GM12878 (cell line): ENCODE measurements around the gene ZFHX2. TPM values are rescaled to one million over a fixed set of nuclear protein-coding genes. Genes with fewer than 3 reads are reported as not detected.
A peak's percentile ranks its signal among the peaks of the same experiment; 100 is the strongest.

Experiments
- ASH2L ChIP-seq: fragments of 300-600, 200-600 bp; sonication (generic); IDR thresholded peaks from 2 replicates; pipeline ENCODE4 v1.6.1; 2017; ENCODE audit warnings: low read depth, mild to moderate bottlenecking, borderline replicate concordance
- BCL3 ChIP-seq: IDR thresholded peaks from 2 replicates; pipeline ENCODE4 v1.6.1; 2011; ENCODE audit warnings: borderline replicate concordance, low read depth, mild to moderate bottlenecking, moderate library complexity, low read length; ENCODE audit not compliant: insufficient read depth, poor library complexity, severe bottlenecking
- DPF2 ChIP-seq: fragments of 450-650 bp; IDR thresholded peaks from 2 replicates; pipeline ENCODE4 v1.6.1; 2017; ENCODE audit warnings: mild to moderate bottlenecking
- ELK1 ChIP-seq: IDR thresholded peaks from 2 replicates; pipeline ENCODE4 v1.6.1; 2012; ENCODE audit warnings: low read depth, low read length, improper control_type of control experiment
- ESRRA ChIP-seq: IDR thresholded peaks from 2 replicates; pipeline ENCODE4 v1.6.1; 2012; ENCODE audit warnings: mild to moderate bottlenecking, low read length, improper control_type of control experiment
- FOS ChIP-seq: IDR thresholded peaks from 3 replicates; pipeline ENCODE4 v1.6.1; 2011; ENCODE audit warnings: borderline replicate concordance; ENCODE audit not compliant: insufficient read length; ENCODE audit errors: extremely low read depth
- GATAD2B ChIP-seq: fragments of 450-650 bp; conservative IDR thresholded peaks from 2 replicates; pipeline ENCODE4 v1.6.1; 2017; ENCODE audit warnings: low read depth, mild to moderate bottlenecking, moderate library complexity
- HSF1 ChIP-seq: fragments of 150-350 bp; IDR thresholded peaks from 2 replicates; pipeline ENCODE4 v1.6.1; 2014; ENCODE audit warnings: mild to moderate bottlenecking, low read depth, low read length
- NFYA ChIP-seq: IDR thresholded peaks from 2 replicates; pipeline ENCODE4 v1.6.1; 2011; ENCODE audit warnings: low read depth, mild to moderate bottlenecking, low read length, improper control_type of control experiment, borderline replicate concordance
- PAX5 ChIP-seq: IDR thresholded peaks from 2 replicates; pipeline ENCODE4 v1.6.1; 2011; ENCODE audit warnings: low read depth, low read length, borderline replicate concordance
- PBX3 ChIP-seq: IDR thresholded peaks from 2 replicates; pipeline ENCODE4 v1.6.1; 2011; ENCODE audit warnings: mild to moderate bottlenecking, low read depth, low read length, moderate library complexity; ENCODE audit not compliant: insufficient replicate concordance
- POLR2AphosphoS2 ChIP-seq: IDR thresholded peaks from 2 replicates; pipeline ENCODE4 v1.6.1; 2011; ENCODE audit warnings: low read depth, mild to moderate bottlenecking, low read length, improper control_type of control experiment, moderate library complexity
- RB1 ChIP-seq: fragments of 450-650 bp; formaldehyde crosslinking; IDR thresholded peaks from 2 replicates; pipeline ENCODE4 v1.6.1; 2017; ENCODE audit warnings: mild to moderate bottlenecking, borderline replicate concordance
- SMAD1 ChIP-seq: fragments of 450-650 bp; IDR thresholded peaks from 2 replicates; pipeline ENCODE4 v1.6.1; 2018; ENCODE audit warnings: mild to moderate bottlenecking, low read depth; ENCODE audit not compliant: partially characterized antibody
- SPI1 ChIP-seq: IDR thresholded peaks from 2 replicates; pipeline ENCODE4 v1.6.1; 2011; ENCODE audit warnings: low read depth, mild to moderate bottlenecking, low read length, moderate library complexity, borderline replicate concordance; ENCODE audit not compliant: insufficient read depth
- TCF7 ChIP-seq: IDR thresholded peaks from 2 replicates; pipeline ENCODE4 v1.6.1; 2014; ENCODE audit warnings: antibody characterized with exemption, borderline replicate concordance
- USF2 ChIP-seq: IDR thresholded peaks from 2 replicates; pipeline ENCODE4 v1.6.1; 2011; ENCODE audit warnings: low read depth, low read length, improper control_type of control experiment, borderline replicate concordance
- ZBTB11 ChIP-seq: fragments of 450-650 bp; formaldehyde crosslinking; IDR thresholded peaks from 2 replicates; pipeline ENCODE4 v1.5.0; 2022; ENCODE audit warnings: mild to moderate bottlenecking, missing genetic modification characterization
- polyA plus RNA-seq, 11 experiments: library from polyadenylated mRNA; depleted of rRNA in 4 of 11; unstranded in 6 of 11; stranded (reverse) in 5 of 11; fragments of >200 nt; fragmentation: Nextera tagmentation in 4 of 11; fragmentation: Illumina TruSeq in 1 of 11; extraction: Ambion mirVana in 4 of 11; extraction: Trizol in 1 of 11; gene quantifications; 1 replicate in 1 of 11; 2 replicates in 10 of 11; pipeline versions ENCODE4 v1.2.1 to v1.2.3, GENCODE V29; 2011 to 2016; ENCODE audit warnings: inconsistent platforms in 2 of 11, missing spikeins in 2 of 11, low read depth in 1 of 11
- total RNA-seq, 4 experiments: library from RNA; depleted of rRNA in 3 of 4; stranded (reverse); fragments of >200 nt in 3 of 4; fragmentation: Illumina TruSeq in 1 of 4; extraction: Trizol in 1 of 4; gene quantifications; 2 replicates each; pipeline versions ENCODE4 v1.2.1 to v1.2.3, GENCODE V29; 2013 to 2021

The ZFHX2 gene
- total and polyA plus RNA-seq, 10 of the 15 experiments (the other 5 are each of a cell fraction or from before 2014, with no cell fraction given): 0.27 to 2.2 (median 0.55) TPM

GRCh38 chr14:23567186-23568020, 15.8 kb upstream of the ZFHX2 start, which contains the start of gene AP1G2 (continued):
- TF ChIP-seq USF2 (no peak; the same call in 1 of the 2 replicates), DPF2 (peak; percentile 29; the same call in 1 of the 2 replicates), ESRRA (no peak), PBX3 (no peak), ZBTB11 (CRISPR knock-in tag) (no peak), HSF1 (no peak), PAX5 (0 out of 2 replicates have a peak, but pooled peaks have one; percentile 47), SPI1 (0 out of 2 replicates have a peak, but pooled peaks have one; percentile 3), BCL3 (peak; percentile 63), ASH2L (no peak), RB1 (no peak; the same call in 1 of the 2 replicates), SMAD1 (peak; percentile 81), POLR2AphosphoS2 (peak; percentile 93), GATAD2B (peak; percentile 62), NFYA (no peak), FOS (no peak), TCF7 (no peak), ELK1 (no peak)
